SK-N-SH (cell line): ENCODE results near the gene PRMT3. TPM values are rescaled to one million over a fixed set of nuclear protein-coding genes. Genes with fewer than 3 reads are reported as not detected.

Source experiments
- CTCF ChIA-PET: fragments of 300-600, 350-600 bp; formaldehyde crosslinking; extraction: SDS; loops from one replicate; lab custom pipeline; 2021; lab: Yijun Ruan, JAX
- POLR2A ChIA-PET: fragments of 350-600 bp; sonication (Branson Sonifier 250); formaldehyde crosslinking; extraction: SDS; loops from one replicate; lab custom pipeline; 2020; ENCODE audit warnings: antibody characterized with exemption, inconsistent platforms; lab: Yijun Ruan, JAX
- DNase-seq: peaks from one replicate; pipeline ENCODE4 v3.0.0; 2012
- H2AFZ ChIP-seq: fragments of 200-600 bp; sonication (generic); 2 replicates; pipeline ENCODE4 v1.8.1; 2016; ENCODE audit warnings: antibody characterized with exemption, mild to moderate bottlenecking, low read depth
- H3F3A ChIP-seq: fragments of 200-600 bp; sonication (generic); replicated peaks from 2 replicates; pipeline ENCODE3; 2016; ENCODE audit warnings: antibody characterized with exemption, mild to moderate bottlenecking; ENCODE audit not compliant: insufficient read depth
- H3K27ac ChIP-seq, 2 experiments: fragments of 200-500 bp in 1 of 2; fragments of 200-600 bp in 1 of 2; sonication (Bioruptor generic) in 1 of 2; sonication (generic), shearing (Covaris generic) in 1 of 2; 2 replicates each; pipeline versions ENCODE4 v1.5.1 to v1.6.1; 2014 to 2016; ENCODE audit warnings: low read depth in 2 of 2, inconsistent platforms in 1 of 2, low read length in 1 of 2, mild to moderate bottlenecking in 1 of 2, mixed read lengths in 1 of 2
- H3K27me3 ChIP-seq: fragments of 200-600 bp; sonication (generic), shearing (Covaris generic); 2 replicates; pipeline ENCODE4 v1.6.1; 2016; ENCODE audit warnings: mixed run types; ENCODE audit not compliant: insufficient read depth
- H3K36me3 ChIP-seq, 2 experiments: fragments of 200-500 bp in 1 of 2; fragments of 200-600 bp in 1 of 2; sonication (Bioruptor generic) in 1 of 2; sonication (generic) in 1 of 2; replicated peaks in 1 of 2; 2 replicates each; pipeline versions ENCODE3 to v1.5.1; 2014 to 2016; ENCODE audit warnings: low read length in 1 of 2, mild to moderate bottlenecking in 1 of 2; ENCODE audit not compliant: insufficient read depth in 2 of 2, control insufficient read depth in 1 of 2
- H3K4me1 ChIP-seq, 2 experiments: fragments of 200-500 bp in 1 of 2; fragments of 200-600 bp in 1 of 2; sonication (Bioruptor generic) in 1 of 2; sonication (generic), shearing (Covaris generic) in 1 of 2; 2 replicates each; pipeline versions ENCODE4 v1.5.1 to v1.6.1; 2014 to 2016; ENCODE audit warnings: low read depth in 1 of 2, low read length in 1 of 2, mixed run types in 1 of 2; ENCODE audit not compliant: insufficient read depth in 2 of 2, control insufficient read depth in 1 of 2
- H3K4me2 ChIP-seq: fragments of 200-600 bp; sonication (generic), shearing (Covaris generic); 2 replicates; pipeline ENCODE4 v1.6.1; 2017; ENCODE audit warnings: mixed run types
- H3K4me3 ChIP-seq, 2 experiments: fragments of 200-500 bp in 1 of 2; fragments of 200-600 bp in 1 of 2; sonication (Bioruptor generic) in 1 of 2; sonication (generic), shearing (Covaris generic) in 1 of 2; 2 replicates each; pipeline versions ENCODE4 v1.5.1 to v1.8.1; 2014 to 2016; ENCODE audit warnings: low read depth in 2 of 2, inconsistent platforms in 1 of 2, low read length in 1 of 2, mild to moderate bottlenecking in 1 of 2, mixed read lengths in 1 of 2, moderate library complexity in 1 of 2
- H3K79me2 ChIP-seq: fragments of 200-600 bp; sonication (generic); 2 replicates; pipeline ENCODE4 v1.8.1; 2017; ENCODE audit warnings: mild to moderate bottlenecking; ENCODE audit not compliant: insufficient read depth
- H3K9ac ChIP-seq: fragments of 200-600 bp; sonication (generic); 2 replicates; pipeline ENCODE4 v1.6.1; 2017; ENCODE audit warnings: mixed run types
- H3K9me2 ChIP-seq: fragments of 200-600 bp; sonication (generic); 2 replicates; pipeline ENCODE4 v1.6.1; 2017; ENCODE audit warnings: mixed run types
- H3K9me3 ChIP-seq: fragments of 200-600 bp; sonication (generic); 2 replicates; pipeline ENCODE4 v1.6.1; 2017; ENCODE audit warnings: mixed run types, mild to moderate bottlenecking, moderate library complexity
- H4K20me1 ChIP-seq: fragments of 200-600 bp; sonication (generic); 2 replicates; pipeline ENCODE4 v1.6.1; 2017; ENCODE audit warnings: mild to moderate bottlenecking, mixed run types; ENCODE audit not compliant: insufficient read depth
- CTCF ChIP-seq: fragments of 200-600 bp; sonication (generic); IDR thresholded peaks from 2 replicates; pipeline ENCODE4 v1.6.1; 2017; ENCODE audit warnings: antibody characterized with exemption, mild to moderate bottlenecking, moderate library complexity
- ELF1 ChIP-seq: IDR thresholded peaks from 2 replicates; pipeline ENCODE4 v1.4.0; 2012
- EZH2phosphoT487 ChIP-seq: fragments of 200-600 bp; sonication (generic); IDR thresholded peaks from 2 replicates; pipeline ENCODE4 v1.6.1; 2017; ENCODE audit warnings: low read depth, mixed run types, mild to moderate bottlenecking, antibody characterized with exemption, moderate library complexity, borderline replicate concordance
- MXI1 ChIP-seq: IDR thresholded peaks from 2 replicates; pipeline ENCODE4 v1.6.1; 2012; ENCODE audit warnings: mild to moderate bottlenecking, low read depth, low read length, improper control_type of control experiment
- POLR2AphosphoS5 ChIP-seq: IDR thresholded peaks from 2 replicates; pipeline ENCODE4 v1.6.1; 2012; ENCODE audit warnings: low read depth, low read length
- RCOR1 ChIP-seq: fragments of 150-350 bp; IDR thresholded peaks from 2 replicates; pipeline ENCODE4 v1.6.1; 2017; ENCODE audit warnings: antibody characterized with exemption, low read length
- REST ChIP-seq: IDR thresholded peaks from 2 replicates; pipeline ENCODE4 v1.6.1; 2012; ENCODE audit warnings: mild to moderate bottlenecking, low read depth, low read length, moderate library complexity
- RFX5 ChIP-seq: IDR thresholded peaks from 2 replicates; pipeline ENCODE4 v1.6.1; 2012; ENCODE audit warnings: mild to moderate bottlenecking, improper control_type of control experiment, low read length
- SIN3A ChIP-seq: IDR thresholded peaks from 2 replicates; pipeline ENCODE4 v1.6.1; 2012; ENCODE audit warnings: low read depth, mild to moderate bottlenecking, low read length, moderate library complexity, borderline replicate concordance
- TEAD4 ChIP-seq: IDR thresholded peaks from 2 replicates; pipeline ENCODE4 v1.4.0; 2012; ENCODE audit warnings: mild to moderate bottlenecking, borderline replicate concordance; ENCODE audit not compliant: insufficient read depth
- USF1 ChIP-seq: IDR thresholded peaks from 2 replicates; pipeline ENCODE4 v1.4.0; 2012; ENCODE audit warnings: low read depth, borderline replicate concordance
- YY1 ChIP-seq: IDR thresholded peaks from 2 replicates; pipeline ENCODE4 v1.4.0; 2012; ENCODE audit warnings: low read depth, mild to moderate bottlenecking
- WGBS: methylation state at CpG from one replicate; pipeline ENCODE4 v1.1.6; 2017; ENCODE audit warnings: low lambda C conversion rate; 5-methylcytosine and 5-hydroxymethylcytosine counted together
- polyA plus RNA-seq, 3 experiments: library from polyadenylated mRNA; depleted of rRNA; stranded (reverse); fragments of >200 nt; gene quantifications; 2 replicates each; pipeline ENCODE4 v1.2.3, GENCODE V29; 2012

The PRMT3 gene
- polyA plus RNA-seq, 1 of the 3 experiments (the other 2 are of a cell fraction) = 10.8 TPM

- no peaks in the 10 kb centered on the region for H3K9me3 ChIP-seq
- H3K36me3 ChIP-seq = no peaks in the 10 kb centered on the region
- TF ChIP-seq USF1 (no peak), RCOR1 (no peak), TEAD4 (no peak)
- TF ChIP-seq, all 33 proteins: peak for 0
- POLR2A ChIA-PET = no interaction called here
- H3K4me2 ChIP-seq = no peak overlapping the region
- no peaks in the 10 kb centered on the region for H3K79me2 ChIP-seq
- 91% methylated on average over 13 of the region's 13 CpGs for WGBS
- peaks cover 5% of the 10 kb centered on the region for H3F3A ChIP-seq
- H3K9me2 ChIP-seq = no peaks in the 10 kb centered on the region
- CTCF ChIA-PET = interaction anchor here (0.7 to 12.6 kb wide), 6 partner anchors 14 to 1321 kb away, joined by 3 to 101 read pairs (median 4); partner anchors contain the start of gene PRMT3
- no peaks in the 10 kb centered on the region for H3K27me3 ChIP-seq
- H3K9ac ChIP-seq = no peak overlapping the region
- H4K20me1 ChIP-seq = no peaks in the 10 kb centered on the region
- no peak overlapping the region for H3K27ac ChIP-seq
- peaks cover 0 to 8% of the 10 kb centered on the region in 2 experiments; a peak in 1 of 4 replicates for H3K4me1 ChIP-seq
- DNase-seq = no peak
- H2AFZ ChIP-seq = no peak overlapping the region
- H3K4me3 ChIP-seq = no peak overlapping the region
Measured at GRCh38 chr11:20373147-20373546, 14.4 kb upstream of the PRMT3 start.

- Histone ChIP-seq H3F3A (peaks cover under 1% of the 10 kb centered on the region), H3K27ac (no peak overlapping the region), H3K4me2 (no peak overlapping the region), H3K9me3 (no peaks in the 10 kb centered on the region), H3K9me2 (no peaks in the 10 kb centered on the region), H3K36me3 (no peaks in the 10 kb centered on the region), H2AFZ (no peak overlapping the region), H3K9ac (no peak overlapping the region), H3K4me1 (peaks cover 0 to 3% of the 10 kb centered on the region in 2 experiments; a peak in 1 of 4 replicates), H3K4me3 (no peak overlapping the region), H3K79me2 (no peaks in the 10 kb centered on the region), H3K27me3 (no peaks in the 10 kb centered on the region), H4K20me1 (no peaks in the 10 kb centered on the region)
- ChIA-PET CTCF (interaction anchor here (1.8 to 12.6 kb wide), 4 partner anchors 13 to 246 kb away, joined by 6 to 101 read pairs (median 12); partner anchors contain the start of gene PRMT3), POLR2A (no interaction called here)
- TF ChIP-seq RFX5 = no peak
- TF ChIP-seq YY1 = no peak
- no peak for TF ChIP-seq EZH2phosphoT487
- TF ChIP-seq USF1 = no peak
- TF ChIP-seq SIN3A = no peak
- no peak for TF ChIP-seq POLR2AphosphoS5
- no peak for TF ChIP-seq REST
- TF ChIP-seq CTCF = no peak
- no peak for TF ChIP-seq MXI1
- TF ChIP-seq ELF1 = no peak
- WGBS = 78% methylated on average over 3 of the region's 3 CpGs
- no peak for DNase-seq
Measured at GRCh38 chr11:20373568-20374209, 13.8 kb upstream of the PRMT3 start.
